AG09319 (cell line): Measurements from ENCODE around the gene PSMD11.

Experiments used
- DNase-seq: peaks from one replicate; pipeline ENCODE4 v3.0.0-alpha.2; 2010; ENCODE audit warnings: low read depth; ENCODE audit errors: extremely low read depth
- CTCF ChIP-seq: IDR thresholded peaks from 2 replicates; pipeline ENCODE4 v1.5.1; 2011; ENCODE audit warnings: low read depth, mild to moderate bottlenecking, inconsistent platforms, low read length, moderate library complexity

PSMD11 gene

GRCh38 chr17:32495359-32496231 lies 51.3 kb downstream of the PSMD11 start:
- DNase-seq, result no peak
- TF ChIP-seq CTCF, result no peak

GRCh38 chr17:32496395-32497073 lies 52.2 kb downstream of the PSMD11 start:
- no peak for DNase-seq
- no peak for TF ChIP-seq CTCF

GRCh38 chr17:32497431-32498205 lies 53.3 kb downstream of the PSMD11 start:
- DNase-seq, result no peak
- no peak for TF ChIP-seq CTCF

DNA sequence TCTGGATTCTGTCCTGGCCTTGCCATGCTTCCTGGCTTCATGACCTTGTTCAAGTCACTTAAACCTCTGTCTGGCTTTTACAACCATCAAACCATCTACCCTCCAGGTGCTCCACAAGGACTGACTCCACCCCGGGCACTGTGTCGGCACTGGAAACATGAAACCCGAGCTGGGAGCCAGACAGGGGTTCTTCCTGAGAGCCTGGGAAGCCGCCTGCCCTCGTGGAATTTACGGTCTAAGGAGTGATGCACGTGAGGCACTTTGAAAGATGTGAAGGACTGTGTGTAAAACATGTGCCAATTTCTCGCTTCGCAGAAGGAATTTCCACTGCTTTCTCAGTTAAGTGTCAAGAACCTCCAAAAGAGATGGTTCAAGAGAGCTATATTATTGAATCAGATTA lies 54.1 kb downstream of the PSMD11 start:
- DNase-seq, result no peak
- TF ChIP-seq CTCF, result no peak

DNA sequence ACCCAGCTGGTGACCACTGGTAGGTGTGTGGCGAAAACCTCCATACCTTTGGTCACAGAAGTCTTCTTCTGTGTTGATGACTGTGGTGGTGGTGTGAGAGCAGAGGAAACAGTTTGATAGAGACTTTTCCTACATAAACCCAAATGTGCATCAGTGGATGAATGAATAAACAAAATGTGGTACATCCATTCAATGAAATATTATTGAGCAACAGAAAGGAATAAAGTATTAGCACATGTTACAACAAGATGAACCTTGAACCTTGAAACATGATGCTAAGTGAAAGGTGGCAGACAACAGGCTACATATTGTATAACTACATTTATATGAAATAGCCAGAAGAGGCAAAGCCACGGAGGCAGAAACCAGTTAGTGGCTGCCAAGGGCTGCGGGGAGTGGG lies 57.7 kb downstream of the PSMD11 start:
- no peak for DNase-seq

GRCh38 chr17:32502710-32503109 lies 58.4 kb downstream of the PSMD11 start:
- no peak for DNase-seq
- TF ChIP-seq CTCF, result no peak

More for the DNA sequence above, 57.7 kb downstream of the PSMD11 start:
- no peak for TF ChIP-seq CTCF
